A673 (cell line): Measurements from ENCODE around the gene KAT14.

Experiments
- EZH2 ChIP-seq: fragments of 200-600 bp; sonication (generic); IDR thresholded peaks from 2 replicates; pipeline ENCODE4 v1.6.1; 2017; ENCODE audit warnings: borderline replicate concordance, low read depth, mild to moderate bottlenecking, mixed read lengths, antibody characterized with exemption, low read length; ENCODE audit not compliant: poor library complexity, severe bottlenecking
- TF ChIP-seq, protein P1 (sequence below): fragments of 300-800, 200-600 bp; sonication (generic); conservative IDR thresholded peaks from 2 replicates; pipeline ENCODE4 v1.5.1; 2017; ENCODE audit warnings: low read depth, mild to moderate bottlenecking, antibody characterized with exemption, low read length, moderate library complexity, mixed read lengths

DNA sequence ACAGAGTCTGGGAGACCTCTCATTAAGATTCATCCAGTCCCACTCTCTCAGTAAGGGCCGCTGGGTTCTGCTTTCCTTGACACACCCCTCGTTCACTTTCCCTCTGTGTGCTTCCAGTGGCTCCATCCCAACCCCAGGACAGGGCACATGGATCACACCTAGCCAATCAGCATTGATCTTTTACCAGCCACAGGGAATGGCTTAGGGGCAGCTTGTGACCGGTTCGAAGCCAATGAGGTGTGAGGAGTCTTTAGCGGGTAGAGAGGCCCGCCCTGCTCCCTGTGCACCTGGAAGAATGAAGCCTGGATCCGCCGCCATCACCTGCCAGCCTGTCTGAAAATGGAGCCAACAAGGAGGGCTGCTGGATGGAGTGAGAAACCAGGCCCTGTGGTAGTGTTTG, 44.8 kb upstream of the KAT14 start:
- TF ChIP-seq EZH2, result no peak
- TF ChIP-seq, protein P1, sequence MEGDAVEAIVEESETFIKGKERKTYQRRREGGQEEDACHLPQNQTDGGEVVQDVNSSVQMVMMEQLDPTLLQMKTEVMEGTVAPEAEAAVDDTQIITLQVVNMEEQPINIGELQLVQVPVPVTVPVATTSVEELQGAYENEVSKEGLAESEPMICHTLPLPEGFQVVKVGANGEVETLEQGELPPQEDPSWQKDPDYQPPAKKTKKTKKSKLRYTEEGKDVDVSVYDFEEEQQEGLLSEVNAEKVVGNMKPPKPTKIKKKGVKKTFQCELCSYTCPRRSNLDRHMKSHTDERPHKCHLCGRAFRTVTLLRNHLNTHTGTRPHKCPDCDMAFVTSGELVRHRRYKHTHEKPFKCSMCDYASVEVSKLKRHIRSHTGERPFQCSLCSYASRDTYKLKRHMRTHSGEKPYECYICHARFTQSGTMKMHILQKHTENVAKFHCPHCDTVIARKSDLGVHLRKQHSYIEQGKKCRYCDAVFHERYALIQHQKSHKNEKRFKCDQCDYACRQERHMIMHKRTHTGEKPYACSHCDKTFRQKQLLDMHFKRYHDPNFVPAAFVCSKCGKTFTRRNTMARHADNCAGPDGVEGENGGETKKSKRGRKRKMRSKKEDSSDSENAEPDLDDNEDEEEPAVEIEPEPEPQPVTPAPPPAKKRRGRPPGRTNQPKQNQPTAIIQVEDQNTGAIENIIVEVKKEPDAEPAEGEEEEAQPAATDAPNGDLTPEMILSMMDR, result no peak
